ENCODE results near the gene CZIB. TPM values are rescaled to one million over a fixed set of nuclear protein-coding genes. Genes with fewer than 3 reads are reported as not detected.

Gene CZIB
- total RNA-seq, 1 experiment from 2014 or later: 57.2 TPM

DNA sequence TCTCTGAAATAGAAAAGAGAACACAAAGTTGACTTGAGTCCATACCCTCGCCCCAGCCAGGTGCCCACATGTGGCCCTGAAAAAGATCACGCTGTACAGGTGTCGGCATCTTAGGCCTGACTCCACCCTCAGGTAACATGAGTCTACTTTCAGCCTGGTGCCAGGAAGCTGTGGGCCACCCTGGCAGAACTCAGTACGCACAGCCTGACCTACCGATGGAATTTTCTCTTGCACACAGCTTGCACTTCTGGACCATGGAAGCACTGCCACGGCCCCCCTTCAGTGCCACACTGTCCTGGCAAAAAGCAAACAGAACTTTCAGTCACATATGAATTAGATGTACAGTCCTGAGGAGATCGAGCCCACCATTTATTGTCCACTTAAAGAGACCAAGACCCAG is 2.2 kb downstream of the CZIB start:
- Histone ChIP-seq H3K4me3 (ENCODE audit: low read depth in 2 of 2, low read length in 2 of 2) (no peak overlapping the region), H3K27me3 (ENCODE audit: control insufficient read depth, insufficient read depth, low read length) (no peaks in the 10 kb centered on the region), H3K9me3 (ENCODE audit: control insufficient read depth, insufficient read depth, low read depth, low read length) (no peaks in the 10 kb centered on the region), H3K36me3 (ENCODE audit: control insufficient read depth, insufficient read depth, low read length) (peaks cover 6% of the 10 kb centered on the region), H3K27ac (ENCODE audit: low read length) (no peak overlapping the region), H3K4me1 (ENCODE audit: control insufficient read depth, insufficient read depth, low read length) (peaks cover 14% of the 10 kb centered on the region)
- BruUV-seq (replicated peaks): no TSS peak
- ChIA-PET POLR2A (no interaction called here), CTCF (no interaction called here)
- in situ Hi-C loops (cut with HindIII; ENCODE audit: low pct_unique_long_range_greater_than_20kb, low sequenced_read_pairs) (no loop called here), intact Hi-C loops (cut with micrococcal nuclease; ENCODE audit: unreplicated experiment) (no loop called here)
- ATAC-seq: no peak
- TF ChIP-seq, protein P1, sequence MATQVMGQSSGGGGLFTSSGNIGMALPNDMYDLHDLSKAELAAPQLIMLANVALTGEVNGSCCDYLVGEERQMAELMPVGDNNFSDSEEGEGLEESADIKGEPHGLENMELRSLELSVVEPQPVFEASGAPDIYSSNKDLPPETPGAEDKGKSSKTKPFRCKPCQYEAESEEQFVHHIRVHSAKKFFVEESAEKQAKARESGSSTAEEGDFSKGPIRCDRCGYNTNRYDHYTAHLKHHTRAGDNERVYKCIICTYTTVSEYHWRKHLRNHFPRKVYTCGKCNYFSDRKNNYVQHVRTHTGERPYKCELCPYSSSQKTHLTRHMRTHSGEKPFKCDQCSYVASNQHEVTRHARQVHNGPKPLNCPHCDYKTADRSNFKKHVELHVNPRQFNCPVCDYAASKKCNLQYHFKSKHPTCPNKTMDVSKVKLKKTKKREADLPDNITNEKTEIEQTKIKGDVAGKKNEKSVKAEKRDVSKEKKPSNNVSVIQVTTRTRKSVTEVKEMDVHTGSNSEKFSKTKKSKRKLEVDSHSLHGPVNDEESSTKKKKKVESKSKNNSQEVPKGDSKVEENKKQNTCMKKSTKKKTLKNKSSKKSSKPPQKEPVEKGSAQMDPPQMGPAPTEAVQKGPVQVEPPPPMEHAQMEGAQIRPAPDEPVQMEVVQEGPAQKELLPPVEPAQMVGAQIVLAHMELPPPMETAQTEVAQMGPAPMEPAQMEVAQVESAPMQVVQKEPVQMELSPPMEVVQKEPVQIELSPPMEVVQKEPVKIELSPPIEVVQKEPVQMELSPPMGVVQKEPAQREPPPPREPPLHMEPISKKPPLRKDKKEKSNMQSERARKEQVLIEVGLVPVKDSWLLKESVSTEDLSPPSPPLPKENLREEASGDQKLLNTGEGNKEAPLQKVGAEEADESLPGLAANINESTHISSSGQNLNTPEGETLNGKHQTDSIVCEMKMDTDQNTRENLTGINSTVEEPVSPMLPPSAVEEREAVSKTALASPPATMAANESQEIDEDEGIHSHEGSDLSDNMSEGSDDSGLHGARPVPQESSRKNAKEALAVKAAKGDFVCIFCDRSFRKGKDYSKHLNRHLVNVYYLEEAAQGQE (IDR thresholded peaks at IDR 0.05; ENCODE audit: insufficient read depth in 1 of 2, low read depth in 2 of 2, low read length in 1 of 2): no peak
- no peak for TF ChIP-seq TCF7L2 (IDR thresholded peaks at IDR 0.05; ENCODE audit: low read depth, low read length)
- TF ChIP-seq, protein P2, sequence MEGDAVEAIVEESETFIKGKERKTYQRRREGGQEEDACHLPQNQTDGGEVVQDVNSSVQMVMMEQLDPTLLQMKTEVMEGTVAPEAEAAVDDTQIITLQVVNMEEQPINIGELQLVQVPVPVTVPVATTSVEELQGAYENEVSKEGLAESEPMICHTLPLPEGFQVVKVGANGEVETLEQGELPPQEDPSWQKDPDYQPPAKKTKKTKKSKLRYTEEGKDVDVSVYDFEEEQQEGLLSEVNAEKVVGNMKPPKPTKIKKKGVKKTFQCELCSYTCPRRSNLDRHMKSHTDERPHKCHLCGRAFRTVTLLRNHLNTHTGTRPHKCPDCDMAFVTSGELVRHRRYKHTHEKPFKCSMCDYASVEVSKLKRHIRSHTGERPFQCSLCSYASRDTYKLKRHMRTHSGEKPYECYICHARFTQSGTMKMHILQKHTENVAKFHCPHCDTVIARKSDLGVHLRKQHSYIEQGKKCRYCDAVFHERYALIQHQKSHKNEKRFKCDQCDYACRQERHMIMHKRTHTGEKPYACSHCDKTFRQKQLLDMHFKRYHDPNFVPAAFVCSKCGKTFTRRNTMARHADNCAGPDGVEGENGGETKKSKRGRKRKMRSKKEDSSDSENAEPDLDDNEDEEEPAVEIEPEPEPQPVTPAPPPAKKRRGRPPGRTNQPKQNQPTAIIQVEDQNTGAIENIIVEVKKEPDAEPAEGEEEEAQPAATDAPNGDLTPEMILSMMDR (IDR thresholded peaks at IDR 0.05): no peak
- TF ChIP-seq POLR2AphosphoS5 (IDR thresholded peaks at IDR 0.05; ENCODE audit: low read depth, low read length): no peak
- TF ChIP-seq SIN3A (IDR thresholded peaks at IDR 0.05; ENCODE audit: borderline replicate concordance, insufficient read depth, low read depth, low read length): no peak
- no peak for DNase-seq (ENCODE audit: low read depth, low spot score)

DNA sequence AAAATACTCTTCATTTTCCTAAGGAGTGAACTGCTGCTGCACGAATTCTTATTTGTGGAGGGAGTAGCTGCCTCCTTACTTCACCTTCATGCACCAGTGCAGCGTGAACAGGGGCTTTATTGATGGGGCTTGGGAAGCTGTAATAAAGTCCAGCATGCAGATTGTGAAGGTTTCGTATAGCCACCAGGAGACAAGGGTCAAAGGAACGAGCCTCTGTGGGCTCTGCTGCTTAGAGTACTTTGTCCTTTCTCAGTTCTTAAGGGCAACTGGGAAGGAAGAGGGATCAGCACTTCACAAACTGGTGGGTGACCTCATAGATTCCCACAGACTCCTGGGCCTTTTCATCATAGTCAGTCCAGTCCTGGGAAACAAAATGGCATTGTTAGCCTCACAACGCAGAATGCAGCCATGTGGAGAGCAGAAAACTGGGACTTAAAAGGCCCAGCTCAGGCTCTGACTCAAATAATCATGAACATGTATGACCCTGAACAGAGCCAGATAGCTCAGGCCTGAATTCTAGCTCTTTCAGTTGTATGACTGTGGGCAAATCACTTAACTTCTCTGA is 6.0 kb downstream of the CZIB start:
- no TSS peak for BruUV-seq (replicated peaks)
- POLR2A ChIA-PET: interaction anchor here (0.6 kb wide), 1 partner anchor 1336 kb away, joined by 3 read pairs; no protein-coding TSS in a partner anchor

More for the DNA sequence above, 6.0 kb downstream of the CZIB start:
- H3K4me1 ChIP-seq (ENCODE audit: control insufficient read depth, insufficient read depth, low read length): peaks cover 6% of the 10 kb centered on the region; the same call in 1 of the 2 replicates
- H3K4me3 ChIP-seq (ENCODE audit: low read depth in 2 of 2, low read length in 2 of 2): no peak overlapping the region
- H3K9me3 ChIP-seq (ENCODE audit: control insufficient read depth, insufficient read depth, low read depth, low read length): no peaks in the 10 kb centered on the region
- ATAC-seq: no peak
- H3K36me3 ChIP-seq (ENCODE audit: control insufficient read depth, insufficient read depth, low read length): peaks cover 8% of the 10 kb centered on the region
- in situ Hi-C loops (cut with HindIII; ENCODE audit: low pct_unique_long_range_greater_than_20kb, low sequenced_read_pairs): no loop called here
- DNase-seq (ENCODE audit: low read depth, low spot score): no peak
- no peak overlapping the region for H3K27ac ChIP-seq (ENCODE audit: low read length)
- TF ChIP-seq, protein P2 (IDR thresholded peaks at IDR 0.05): no peak
- TF ChIP-seq SIN3A (IDR thresholded peaks at IDR 0.05; ENCODE audit: borderline replicate concordance, insufficient read depth, low read depth, low read length): no peak
- no peak for TF ChIP-seq TCF7L2 (IDR thresholded peaks at IDR 0.05; ENCODE audit: low read depth, low read length)
- no peaks in the 10 kb centered on the region for H3K27me3 ChIP-seq (ENCODE audit: control insufficient read depth, insufficient read depth, low read length)
- CTCF ChIA-PET: no interaction called here
- intact Hi-C loops (cut with micrococcal nuclease; ENCODE audit: unreplicated experiment): no loop called here
